ENCODE data around the gene ETFA. TPM values are rescaled to one million over a fixed set of nuclear protein-coding genes. Genes with fewer than 3 reads are reported as not detected.
A peak's percentile ranks its signal among the peaks of the same experiment; 100 is the strongest.

ETFA gene
- polyA plus RNA-seq, 1 donor = 192 TPM

DNA sequence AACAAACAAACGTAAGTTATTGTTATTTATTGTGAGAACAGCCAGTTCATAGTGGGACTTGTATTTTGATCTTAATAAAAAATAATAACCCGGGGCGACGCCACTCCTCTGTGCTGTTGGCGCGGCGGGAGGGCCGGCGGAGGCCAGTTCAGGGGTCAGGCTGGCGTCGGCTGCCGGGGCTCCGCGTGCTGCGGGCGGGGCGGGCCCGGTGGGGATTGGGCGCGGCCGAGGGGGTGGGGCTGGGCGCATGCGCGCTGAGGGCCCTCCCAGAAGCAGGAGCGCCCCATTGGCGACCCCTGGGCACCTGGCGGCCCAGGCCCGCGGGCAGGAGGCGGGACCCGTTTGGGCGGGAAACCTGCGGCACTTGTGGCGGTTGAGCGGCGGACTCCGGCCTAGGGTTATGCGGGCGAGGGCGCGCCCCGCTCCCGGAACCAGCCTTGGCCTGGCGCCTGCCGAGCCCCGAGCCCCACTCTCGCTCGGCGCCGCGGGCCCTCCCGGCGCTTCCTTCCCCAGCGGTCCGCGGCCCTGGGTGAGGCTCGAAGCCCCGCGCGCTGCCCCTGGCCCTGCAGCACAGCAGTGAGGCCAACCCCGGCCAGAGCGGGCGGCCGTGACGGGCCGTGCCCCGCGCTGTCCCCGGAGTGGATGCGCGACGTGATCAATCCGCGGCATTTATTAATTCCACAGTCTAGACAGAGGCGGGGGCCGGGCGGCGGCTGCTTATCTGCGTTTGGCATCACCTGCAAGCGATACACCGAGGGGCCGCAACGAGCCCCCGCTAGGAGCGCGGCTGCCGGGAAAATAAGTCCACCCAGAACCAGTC lies 31.3 kb upstream of the ETFA start:
- peak; percentile 7 for DNase-seq

DNA sequence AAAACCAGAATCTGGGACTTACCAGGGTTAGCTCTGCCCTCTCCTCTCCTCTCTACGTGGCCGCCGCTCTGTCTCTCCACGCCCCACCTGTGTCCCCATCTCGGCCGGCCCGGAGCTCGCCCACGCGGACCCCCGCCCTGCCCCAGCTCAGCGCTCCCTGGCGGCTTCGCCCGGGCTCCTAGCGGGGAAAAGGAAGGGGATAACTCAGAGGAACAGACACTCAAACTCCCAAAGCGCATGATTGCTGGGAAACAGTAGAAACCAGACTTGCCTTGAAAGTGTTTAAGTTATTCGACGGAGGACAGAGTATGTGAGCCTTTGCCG lies 30.8 kb upstream of the ETFA start:
- peak; percentile 8 for DNase-seq

DNA sequence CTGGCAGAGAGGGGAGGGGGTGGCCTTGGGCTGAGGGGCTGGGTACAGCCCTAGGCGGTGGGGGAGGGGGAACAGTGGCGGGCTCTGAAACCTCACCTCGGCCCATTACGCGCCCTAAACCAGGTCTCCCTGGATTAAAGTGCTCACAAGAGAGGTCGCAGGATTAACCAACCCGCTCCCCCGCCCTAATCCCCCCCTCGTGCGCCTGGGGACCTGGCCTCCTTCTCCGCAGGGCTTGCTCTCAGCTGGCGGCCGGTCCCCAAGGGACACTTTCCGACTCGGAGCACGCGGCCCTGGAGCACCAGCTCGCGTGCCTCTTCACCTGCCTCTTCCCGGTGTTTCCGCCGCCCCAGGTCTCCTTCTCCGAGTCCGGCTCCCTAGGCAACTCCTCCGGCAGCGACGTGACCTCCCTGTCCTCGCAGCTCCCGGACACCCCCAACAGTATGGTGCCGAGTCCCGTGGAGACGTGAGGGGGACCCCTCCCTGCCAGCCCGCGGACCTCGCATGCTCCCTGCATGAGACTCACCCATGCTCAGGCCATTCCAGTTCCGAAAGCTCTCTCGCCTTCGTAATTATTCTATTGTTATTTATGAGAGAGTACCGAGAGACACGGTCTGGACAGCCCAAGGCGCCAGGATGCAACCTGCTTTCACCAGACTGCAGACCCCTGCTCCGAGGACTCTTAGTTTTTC lies 30.2 kb upstream of the ETFA start:
- no peak for DNase-seq

DNA sequence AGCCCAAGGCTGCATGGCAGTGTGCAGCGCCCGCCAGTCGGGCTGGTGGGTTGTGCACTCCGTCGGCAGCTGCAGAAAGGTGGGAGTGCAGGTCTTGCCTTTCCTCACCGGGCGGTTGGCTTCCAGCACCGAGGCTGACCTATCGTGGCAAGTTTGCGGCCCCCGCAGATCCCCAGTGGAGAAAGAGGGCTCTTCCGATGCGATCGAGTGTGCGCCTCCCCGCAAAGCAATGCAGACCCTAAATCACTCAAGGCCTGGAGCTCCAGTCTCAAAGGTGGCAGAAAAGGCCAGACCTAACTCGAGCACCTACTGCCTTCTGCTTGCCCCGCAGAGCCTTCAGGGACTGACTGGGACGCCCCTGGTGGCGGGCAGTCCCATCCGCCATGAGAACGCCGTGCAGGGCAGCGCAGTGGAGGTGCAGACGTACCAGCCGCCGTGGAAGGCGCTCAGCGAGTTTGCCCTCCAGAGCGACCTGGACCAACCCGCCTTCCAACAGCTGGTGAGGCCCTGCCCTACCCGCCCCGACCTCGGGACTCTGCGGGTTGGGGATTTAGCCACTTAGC lies 29.6 kb upstream of the ETFA start:
- DNase-seq = peak; percentile 11

DNA sequence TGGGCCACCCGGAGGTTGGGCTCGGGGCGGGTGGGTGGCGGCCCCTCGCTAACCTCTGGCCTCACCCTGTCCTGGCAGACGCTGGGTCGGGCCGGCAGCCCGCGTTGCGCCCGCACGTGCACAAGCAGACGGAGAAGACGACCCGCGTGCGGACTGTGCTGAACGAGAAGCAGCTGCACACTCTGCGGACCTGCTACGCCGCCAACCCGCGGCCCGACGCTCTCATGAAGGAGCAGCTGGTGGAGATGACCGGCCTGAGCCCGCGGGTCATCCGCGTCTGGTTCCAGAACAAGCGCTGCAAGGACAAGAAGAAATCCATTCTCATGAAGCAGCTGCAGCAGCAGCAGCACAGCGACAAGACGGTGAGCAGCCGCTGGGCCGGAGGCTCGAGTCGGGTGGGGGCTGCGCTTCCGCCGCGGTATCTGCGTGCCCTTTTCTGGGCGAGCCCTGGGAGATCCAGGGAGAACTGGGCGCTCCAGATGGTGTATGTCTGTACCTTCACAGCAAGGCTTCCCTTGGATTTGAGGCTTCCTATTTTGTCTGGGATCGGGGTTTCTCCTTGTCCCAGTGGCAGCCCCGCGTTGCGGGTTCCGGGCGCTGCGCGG lies 29.0 kb upstream of the ETFA start:
- DNase-seq = peak; percentile 40

DNA sequence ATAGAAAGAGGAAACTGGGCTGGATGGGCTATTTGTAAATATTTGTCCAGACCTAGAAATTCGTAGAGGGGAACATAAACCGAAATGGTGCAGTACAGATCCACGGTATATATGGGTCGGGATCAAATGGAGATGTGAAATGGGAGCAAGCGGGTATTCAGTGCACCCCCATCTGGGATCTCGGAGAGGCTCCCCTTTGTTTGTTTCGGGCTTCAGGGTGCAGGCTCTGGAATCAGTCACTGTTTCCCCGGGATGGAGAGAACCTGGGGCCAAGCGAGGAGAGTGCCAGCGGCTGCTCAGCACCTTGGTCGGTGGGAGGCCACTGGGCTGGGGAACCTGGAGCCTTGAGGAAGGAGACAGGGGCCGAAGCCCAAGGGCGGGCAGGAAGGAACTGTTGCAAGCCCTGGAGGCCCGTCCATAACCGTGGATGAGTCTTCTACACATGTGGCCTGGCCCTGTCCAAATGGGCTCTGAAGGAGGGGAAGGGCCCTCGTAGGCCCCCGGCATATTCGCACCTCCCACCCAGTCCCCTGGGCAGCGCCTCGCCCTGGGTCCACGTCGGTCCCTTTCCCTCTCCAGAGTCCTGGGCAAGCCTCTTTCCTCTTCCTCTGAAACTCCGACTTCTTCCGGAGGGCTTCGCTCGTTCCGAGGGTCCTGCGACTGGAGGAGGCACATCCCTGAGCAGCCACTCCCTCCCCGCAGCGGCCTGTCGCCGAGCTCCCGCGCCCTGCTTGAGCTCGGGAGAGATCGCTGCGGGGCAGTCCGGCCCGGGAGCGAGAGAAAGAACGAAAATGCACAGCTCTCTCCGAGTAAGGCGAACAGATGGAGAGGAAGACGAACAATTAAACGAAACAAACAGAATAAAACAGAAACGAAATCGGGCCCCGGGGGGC lies 28.3 kb upstream of the ETFA start:
- DNase-seq = peak; percentile 27

DNA sequence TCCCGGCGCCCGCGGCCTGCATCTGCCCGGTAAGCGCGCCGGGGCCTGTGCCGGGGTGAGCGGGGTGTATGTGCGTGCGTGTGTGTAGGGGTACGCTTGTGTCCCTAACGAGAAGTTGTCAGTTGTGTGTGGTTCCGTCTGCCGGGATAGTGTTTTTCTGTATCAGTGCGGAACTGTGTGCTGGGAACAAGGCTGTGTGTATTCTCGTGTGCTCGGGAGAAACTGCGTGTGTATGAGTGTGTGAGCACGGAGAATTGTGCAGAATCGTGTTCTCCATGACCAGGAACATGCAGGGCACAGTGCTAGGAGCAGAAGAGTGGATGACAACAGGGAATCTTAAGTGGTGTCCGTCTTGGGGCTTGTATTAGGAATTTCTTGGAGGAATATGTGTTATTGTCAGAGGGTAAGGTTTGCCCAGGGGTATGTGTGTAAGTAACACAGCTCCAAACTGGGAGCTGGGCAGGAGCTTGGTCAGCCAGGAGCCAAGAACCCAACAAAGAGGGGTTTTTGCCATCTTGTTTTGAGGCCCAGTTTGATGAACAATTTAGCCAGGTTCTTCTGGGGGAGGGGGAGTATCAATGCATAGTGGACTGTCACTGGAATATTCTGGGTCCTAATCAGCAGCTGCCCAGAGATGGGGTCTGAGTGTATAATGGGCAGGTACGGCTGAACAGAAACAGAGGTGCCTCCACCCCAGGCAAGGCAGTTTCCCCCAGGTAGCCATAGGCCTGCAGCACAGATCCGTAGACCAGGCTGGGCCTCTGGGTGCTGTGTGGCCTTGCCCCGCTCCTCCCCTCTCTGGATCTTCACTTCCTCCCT lies 27.4 kb upstream of the ETFA start:
- peak; percentile 7 for DNase-seq

DNA sequence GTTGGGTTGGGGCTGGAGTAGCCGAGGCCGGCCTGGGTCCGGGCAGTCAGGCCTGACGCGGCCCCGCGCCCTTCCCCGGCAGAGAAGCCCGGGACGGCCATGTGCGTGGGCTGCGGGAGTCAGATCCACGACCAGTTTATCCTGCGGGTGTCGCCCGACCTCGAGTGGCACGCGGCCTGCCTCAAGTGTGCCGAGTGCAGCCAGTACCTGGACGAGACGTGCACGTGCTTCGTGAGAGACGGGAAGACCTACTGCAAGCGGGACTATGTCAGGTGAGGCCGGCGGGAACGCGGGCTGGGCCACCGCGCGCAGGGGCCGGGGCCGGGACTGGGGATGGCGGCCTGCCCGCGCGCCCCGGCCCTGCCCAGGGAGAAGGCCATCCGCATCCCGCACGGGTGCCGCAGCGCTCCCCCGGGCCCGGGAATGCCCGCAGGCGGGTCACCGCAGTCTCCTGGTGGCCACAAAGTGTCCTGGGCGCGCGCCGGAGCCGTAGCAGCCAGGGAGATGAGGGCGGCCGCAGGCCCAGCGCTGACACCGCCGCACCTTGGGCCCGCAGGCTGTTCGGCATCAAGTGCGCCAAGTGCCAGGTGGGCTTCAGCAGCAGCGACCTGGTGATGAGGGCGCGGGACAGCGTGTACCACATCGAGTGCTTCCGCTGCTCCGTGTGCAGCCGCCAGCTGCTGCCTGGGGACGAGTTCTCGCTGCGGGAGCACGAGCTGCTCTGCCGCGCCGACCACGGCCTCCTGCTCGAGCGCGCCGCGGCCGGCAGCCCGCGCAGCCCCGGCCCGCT lies 26.6 kb upstream of the ETFA start:
- peak; percentile 18 for DNase-seq

DNA sequence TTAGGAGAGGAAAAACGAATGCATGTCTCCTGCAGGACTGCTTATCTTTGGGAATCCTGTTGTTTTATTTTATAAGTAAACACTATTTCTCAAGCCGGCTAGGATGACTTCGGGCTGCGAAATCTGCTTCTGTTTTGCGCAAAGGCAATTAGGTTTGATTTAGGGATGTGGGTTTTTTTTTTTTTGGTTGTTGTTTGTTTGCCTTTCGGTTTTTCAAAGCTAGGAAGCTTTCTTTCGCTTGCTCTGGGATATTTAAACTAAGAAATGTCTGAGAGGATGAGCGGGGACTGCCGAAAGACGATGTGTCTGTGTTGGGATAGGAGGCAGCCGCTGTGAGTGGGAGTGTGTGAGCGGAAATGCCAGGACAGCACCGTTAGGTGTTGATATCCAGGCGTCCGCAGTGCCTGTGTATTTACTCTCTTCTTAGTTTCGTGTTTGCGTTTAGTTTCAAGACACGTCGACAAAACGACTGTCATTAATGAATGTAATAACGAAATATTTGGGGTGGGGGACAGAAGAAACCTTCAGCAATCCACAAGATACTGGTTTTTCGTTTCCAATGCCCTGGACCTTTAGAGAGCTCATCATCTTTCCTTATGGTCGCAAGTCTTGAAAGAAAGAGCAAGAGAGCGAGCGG lies 25.9 kb upstream of the ETFA start:
- peak; percentile 42 for DNase-seq

DNA sequence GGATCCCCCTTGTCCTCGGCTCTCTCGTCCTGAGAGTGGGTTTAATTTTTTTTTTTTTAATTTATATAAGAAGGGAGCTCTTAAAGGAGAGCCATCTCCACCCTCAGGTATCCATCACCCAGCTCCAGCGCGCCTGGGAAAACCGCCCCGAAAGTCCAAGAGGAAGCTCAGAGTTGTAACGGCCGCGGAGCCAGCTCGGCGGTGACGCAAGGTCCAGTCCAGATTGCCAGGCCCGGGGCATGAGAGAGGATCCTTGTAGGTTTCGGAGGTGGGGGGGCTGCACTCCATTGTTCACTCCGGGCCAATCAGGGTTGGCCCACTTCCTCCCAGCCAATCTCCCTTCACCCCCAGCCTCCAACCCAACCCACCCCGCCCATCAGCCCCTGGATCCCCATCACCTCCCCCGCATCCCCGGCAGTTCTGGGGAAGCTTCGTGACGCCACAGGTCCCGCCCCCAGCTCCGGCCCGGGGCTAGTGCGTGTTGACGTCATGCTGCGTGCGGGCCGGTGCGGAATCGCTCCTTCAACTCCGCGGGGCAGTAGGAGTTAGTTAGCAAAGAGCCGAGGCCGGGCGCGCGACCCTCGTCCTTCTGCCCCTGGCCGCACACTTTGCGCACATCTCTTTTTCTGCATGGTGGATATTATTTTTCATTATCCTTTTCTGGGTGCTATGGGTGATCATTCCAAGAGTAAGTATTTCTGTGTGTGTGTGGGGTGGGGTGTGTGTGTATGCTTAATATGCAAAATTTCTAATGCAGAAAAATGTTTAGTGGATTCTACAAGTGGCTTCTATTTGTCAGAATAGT lies 25.2 kb upstream of the ETFA start, which contains the start of gene ISL2:
Gene ISL2 (plus strand): TSS at position 520 of the 805 bp plus-strand sequence. CDS start 111 bp downstream, at position 631.
- peak; percentile 24 for DNase-seq

DNA sequence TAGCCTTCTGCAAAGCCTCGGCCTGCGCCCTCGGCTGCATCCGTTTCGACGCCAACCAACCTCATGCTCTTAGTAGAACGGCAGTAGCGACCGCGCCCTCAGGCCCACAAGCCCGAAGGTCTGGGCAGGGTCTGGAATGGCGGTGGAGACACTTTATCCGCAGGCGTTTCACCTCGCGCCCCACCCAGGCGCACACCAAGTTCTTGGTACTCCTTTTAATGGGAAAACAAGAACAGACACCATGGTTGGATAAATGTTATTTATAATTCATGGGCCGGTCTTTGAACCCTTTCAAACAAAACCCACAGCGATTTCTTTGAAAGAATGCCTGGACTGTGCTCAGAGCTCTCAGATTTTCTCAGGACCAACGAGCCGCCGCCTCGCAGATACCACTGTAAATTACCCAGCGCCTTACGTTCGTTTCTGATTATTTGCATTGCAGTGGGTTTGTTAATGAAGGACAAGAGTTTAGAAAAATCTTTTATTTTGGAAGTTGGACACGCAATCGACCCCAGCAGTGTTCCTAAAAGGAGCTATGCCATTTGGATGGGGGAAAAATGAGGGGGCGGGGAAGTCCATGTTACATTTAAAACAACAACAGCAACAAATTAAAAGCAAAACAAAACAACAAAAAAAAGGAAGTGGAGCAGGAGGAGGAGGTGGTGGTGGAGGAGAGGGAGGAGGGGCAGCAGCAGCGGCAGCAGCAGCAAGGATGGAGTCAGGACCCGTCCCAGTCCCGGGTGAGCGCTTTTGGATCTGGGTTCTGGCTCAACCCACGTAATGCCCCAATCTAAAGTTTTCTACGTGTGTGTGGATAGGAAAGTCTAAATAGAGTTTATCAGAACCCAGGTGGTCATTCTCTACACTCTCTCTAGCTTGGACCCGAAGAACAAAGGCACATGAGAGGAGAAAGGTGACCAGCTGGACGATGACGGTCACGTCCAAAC lies 24.3 kb upstream of the ETFA start:
- DNase-seq = peak; percentile 28

DNA sequence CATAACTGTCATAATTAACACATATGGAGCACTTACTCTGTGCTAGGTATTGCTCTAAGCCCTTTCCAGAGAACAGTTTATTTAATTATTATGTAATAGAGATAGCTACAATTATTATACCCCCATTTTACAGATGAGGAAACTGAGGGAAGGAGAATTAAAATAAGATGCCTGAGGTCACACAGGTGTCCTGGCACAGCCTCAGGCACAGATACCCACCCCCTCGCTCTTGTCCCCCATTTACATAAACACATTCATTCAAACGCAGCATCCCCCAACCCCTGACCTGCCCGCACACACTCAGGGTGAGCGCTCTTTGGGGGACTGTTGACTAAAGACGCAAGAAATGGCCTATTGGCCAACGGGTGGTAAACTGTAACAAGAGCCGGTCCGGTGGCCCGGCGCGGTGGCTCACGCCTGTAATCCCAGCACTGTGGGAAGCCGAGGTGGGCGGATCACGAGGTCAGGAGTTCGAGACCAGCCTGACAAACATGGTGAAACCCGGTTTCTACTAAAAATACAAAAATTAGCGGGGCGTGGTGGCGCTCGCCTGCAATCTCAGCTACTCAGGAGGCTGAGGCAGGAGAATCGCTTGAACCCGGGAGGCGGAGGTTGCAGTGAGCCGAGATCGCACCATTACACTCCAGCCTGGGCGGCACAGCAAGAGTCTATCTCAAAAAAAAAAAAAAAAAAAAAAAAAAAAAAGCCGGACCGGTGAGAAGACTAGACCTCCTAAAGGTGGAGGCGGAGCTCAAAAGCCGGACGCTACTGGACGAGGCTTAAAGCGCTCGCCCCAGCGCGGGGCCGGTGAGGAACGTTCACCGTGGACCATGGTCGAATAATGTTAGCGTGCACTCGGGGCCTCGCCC lies 23.4 kb upstream of the ETFA start:
- no peak for DNase-seq

DNA sequence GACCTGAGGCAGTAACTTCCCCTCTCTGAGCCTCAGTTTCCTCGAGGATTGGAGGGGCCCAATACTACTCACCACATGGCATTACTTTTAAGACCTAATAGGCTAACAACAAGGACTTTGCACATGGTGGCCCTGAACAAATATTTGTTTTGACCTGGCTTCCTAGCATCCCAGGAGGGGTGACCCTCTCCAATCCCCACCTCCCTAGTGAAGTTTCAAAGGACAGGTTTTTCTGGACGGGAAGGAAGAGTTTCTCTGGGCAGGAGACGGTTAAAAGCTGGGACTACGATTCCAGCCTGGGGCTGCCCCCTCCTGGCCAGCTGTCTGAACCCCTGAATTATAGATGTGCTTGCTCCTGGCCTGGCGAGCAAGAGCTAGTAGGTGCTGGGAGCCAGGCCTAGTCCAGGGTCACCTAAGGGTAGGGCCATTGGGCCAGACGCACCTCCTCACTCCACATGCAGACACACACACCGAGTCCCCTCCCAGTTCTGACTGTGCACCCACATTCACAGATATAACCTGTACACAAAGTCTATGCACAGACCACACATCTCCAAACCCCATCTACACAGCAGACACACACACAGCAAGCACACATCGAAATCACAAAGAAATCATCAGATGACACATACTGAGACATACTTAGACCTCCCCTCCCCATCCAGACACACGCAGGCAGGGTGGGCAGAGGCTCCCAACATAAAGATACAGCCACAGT lies 22.6 kb upstream of the ETFA start:
- DNase-seq = no peak

DNA sequence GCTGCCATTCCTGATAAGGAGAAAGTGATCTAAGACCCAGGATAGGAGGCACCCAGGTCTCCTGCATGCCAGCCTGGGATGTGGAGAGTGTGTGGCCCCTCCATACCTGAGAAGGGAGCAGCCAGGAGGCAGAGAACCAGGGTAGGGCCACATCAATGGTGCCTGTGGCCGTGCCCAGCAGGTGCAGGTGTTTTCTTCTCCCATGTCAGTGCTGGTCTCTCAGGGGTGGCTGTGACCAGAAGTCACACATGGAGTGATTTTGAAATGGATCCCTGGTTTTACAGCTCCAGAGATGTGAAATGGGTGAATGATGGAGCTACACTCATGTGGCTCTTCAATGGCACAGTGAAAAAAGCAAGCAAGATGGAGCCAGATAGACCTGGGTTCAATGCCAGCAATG lies 22.0 kb upstream of the ETFA start:
- no peak for DNase-seq

DNA sequence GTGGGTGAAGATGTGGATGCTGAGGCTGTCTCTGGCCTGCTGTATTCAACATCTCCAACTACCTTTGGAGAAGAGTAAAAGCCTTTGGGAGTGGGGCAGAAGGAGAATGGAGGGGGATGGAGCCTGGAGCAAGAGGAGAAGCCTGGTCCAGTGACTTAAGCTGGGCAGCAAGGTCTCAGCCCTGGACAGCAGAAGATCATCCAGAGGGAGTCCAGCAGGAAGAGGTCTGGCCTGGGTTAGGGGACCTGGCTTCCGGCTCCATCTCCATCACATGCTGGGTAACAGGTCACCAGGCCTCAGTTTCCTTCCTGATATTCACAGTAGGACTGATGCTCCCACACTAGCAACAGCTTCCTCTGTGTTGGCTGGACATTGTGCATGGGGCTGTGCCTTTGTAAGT lies 21.5 kb upstream of the ETFA start:
- no peak for DNase-seq
